Glomerular endothelial cell (primary cell): ENCODE data around the gene GRM1. TPM values are rescaled to one million over a fixed set of nuclear protein-coding genes. Genes with fewer than 3 reads are reported as not detected.

ENCODE experiments used
- DNase-seq: peaks from one replicate; pipeline ENCODE4 v3.0.0-alpha.2; 2011; ENCODE audit warnings: low read depth, low spot score; ENCODE audit errors: extremely low read depth
- total RNA-seq: library from RNA; depleted of rRNA; stranded (reverse); fragments of >200 nt; gene quantifications from 2 replicates; pipeline ENCODE4 v1.2.3, GENCODE V29; 2015

Gene GRM1
- total RNA-seq, 1 donor from 2014 or later: 0.06 TPM

DNA sequence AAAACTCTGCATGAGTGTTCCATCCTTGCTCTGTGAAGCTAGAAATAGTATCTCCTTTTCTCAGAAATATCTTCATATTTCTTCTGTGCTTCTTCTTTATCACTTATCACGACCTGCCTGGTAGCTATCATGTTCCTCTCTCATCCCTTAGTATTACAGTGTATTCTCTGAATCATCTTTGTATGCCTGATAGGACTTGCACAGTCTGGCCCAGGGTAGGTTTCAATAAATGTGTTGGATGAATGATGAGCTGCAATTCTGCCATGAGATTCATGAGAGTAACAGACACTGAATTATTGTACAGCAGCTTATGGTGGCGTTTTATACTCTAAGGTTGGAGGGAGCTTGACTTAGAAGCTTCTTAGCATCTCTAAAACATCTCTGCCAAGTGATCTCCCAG is 66.6 kb downstream of the GRM1 start:
- no peak for DNase-seq

DNA sequence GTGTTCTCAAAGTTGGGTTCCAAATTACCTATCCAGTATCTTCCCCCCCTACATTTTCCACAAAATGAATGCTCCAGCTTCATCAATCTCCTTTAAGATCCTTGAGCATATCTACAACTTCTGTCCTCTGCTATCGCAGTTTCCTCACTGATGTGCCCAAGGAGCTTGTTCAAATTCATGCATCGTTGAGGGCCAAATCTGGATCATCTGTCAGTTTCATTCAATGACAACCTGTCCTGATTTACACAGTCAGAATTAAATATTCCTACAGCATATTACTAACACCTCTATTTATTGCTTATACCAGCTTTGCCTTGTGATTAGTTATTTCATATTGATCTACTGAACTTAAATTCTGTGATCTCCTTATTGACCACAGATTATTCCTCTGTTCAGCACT is 68.7 kb downstream of the GRM1 start:
- no peak for DNase-seq

DNA sequence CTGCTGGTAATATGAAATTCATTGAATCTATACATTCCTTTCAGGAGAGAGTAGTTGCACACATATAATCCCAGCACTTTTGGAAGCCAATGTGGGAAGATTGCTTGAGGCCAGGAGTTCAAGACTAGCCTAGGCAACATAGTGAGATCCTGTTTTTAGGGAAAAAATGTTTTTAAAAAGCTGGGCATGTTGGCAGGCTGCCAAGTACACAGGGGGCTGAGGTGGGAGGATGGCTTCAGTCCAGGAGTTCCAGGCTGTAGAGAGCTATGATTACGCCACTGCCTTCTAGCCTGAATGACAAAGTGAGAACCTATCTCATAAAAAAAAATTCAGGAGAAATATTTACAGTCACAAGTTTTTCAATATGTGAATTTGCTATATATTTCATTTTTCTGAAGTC is 71.9 kb downstream of the GRM1 start:
- DNase-seq: no peak

DNA sequence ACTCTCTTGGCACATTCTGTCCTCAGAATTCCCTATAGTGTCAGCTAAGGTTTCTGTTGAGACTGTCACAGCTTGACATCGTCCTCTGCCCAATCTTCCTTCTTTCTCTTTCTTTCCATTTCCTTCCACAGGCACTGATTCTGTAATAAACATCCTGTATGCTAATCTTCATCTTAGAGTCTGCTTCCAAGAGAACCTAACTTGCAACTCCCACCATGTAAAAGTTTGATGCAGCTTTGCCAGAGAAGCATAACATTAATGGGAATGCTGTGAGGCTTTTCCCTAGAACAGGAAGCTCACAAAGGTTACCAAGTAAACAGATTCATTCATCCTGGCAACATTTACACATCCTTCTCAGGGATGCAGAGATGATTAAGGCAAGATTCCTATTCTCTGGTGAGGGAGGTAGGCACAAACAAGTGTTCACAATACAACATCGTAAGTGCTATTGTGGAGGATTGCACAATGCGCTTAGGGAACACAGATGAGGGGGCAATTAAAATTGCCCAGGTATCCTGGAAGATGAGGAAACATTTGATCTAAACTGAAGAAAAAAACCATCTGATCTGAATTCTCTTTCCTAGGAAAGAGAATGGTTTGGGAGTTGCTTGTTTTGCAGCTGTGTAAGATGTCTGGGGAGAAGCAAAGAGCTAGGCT is 74.7 kb downstream of the GRM1 start:
- DNase-seq: no peak

DNA sequence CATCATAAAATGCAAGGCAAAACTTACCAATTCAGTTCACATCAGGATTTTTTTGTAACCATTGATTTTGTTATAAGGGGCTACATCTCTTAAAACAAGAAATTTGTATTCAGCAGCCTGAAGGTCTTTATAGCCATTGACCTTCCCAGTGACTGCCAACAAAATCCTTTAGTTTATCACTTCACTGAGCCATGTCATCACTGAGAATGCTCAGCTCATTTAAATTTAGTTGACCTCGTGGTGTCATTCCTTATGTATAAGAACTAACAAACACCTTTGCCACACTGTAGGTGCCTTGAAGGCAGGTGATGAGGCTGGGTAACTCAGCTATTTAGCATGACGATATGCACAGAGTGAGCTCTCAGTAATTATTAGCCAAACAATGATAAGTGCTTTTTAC is 77.7 kb downstream of the GRM1 start:
- DNase-seq: no peak

DNA sequence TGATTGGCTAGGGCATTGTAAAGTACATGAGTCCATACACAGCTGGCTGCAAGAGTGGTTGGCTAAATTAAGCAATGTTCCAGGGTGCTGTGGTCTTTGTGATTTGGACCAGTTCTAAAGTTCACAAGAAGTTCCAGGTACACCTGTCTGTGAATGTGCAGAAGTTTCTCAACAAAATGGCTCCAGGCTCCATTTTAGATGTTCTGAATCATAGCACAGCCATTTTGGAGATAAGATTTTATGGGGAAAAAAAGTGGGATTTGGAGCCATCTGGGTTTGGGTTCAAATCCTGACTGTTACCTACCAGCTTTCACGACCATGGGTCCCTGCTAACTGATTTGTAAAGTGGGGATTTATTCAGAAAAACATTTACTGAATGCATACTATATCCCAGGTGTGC is 82.1 kb downstream of the GRM1 start:
- DNase-seq: no peak

DNA sequence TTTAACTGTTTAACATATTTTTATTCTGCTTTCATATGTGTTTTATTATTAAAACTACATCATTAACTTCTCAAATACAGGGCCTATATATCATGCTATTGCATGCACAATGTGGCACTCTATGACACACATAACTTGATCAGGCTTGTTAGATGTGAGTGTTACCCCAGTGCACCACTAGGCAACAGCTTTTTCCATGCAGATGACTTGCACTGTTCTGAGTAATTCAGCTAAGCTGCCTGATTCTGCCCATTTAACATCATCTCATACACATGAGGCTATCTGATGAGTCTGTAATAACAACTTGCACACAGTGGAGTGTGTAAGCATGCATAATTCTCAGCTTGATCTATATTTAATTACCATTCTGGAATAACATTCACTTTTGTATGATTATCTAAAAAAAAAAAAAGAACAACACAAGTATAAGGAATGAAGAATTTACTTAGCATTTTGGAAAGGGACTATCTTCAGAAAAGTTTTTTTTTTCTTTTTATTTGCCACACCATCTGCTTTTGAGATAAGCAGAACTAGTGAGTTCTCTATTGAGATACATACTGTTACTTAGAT is 83.1 kb downstream of the GRM1 start:
- DNase-seq: no peak

DNA sequence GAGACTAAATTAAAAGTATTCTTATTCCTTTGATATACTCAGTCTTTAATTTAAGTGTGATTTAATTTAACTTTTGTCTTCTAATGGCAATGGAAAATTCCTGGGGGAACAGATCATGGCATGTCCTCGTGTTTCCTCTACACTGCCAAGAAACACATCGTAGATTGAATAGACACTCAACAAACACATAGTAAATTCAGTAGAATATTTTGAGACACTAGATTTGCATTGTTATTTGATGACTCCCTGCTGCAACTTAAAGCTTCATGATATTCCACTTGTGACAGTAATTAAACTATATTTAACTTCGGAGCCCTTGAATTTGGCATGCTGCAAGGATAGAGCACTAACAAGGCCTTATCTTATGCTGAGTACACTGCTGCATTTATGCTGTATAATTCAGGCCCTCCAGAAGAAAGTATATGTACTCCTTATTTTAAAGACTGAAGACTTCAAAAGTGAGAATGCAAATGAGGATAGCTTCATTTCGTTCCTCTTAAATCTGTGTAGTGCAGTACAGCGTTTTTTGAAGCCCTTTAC is 84.3 kb downstream of the GRM1 start:
- DNase-seq: no peak

DNA sequence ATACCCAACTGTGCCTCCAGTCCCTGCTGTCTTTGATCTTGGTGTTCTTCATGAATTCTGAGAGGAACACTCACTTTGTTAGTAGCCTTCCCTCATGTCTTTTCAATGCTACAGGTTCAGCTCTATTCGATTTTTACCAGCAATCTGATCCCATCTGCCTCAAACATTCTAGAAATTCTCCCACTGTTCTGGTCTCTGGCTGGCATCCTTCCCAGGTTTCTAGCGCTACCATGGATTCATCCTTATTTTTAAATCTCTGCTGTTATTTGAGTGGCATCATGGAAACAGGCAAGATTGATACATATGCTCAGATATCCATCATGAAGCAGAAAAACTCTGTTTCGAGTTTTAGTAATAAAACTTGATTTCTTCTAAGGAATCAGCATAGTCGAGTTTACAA is 94.8 kb downstream of the GRM1 start:
- no peak for DNase-seq

DNA sequence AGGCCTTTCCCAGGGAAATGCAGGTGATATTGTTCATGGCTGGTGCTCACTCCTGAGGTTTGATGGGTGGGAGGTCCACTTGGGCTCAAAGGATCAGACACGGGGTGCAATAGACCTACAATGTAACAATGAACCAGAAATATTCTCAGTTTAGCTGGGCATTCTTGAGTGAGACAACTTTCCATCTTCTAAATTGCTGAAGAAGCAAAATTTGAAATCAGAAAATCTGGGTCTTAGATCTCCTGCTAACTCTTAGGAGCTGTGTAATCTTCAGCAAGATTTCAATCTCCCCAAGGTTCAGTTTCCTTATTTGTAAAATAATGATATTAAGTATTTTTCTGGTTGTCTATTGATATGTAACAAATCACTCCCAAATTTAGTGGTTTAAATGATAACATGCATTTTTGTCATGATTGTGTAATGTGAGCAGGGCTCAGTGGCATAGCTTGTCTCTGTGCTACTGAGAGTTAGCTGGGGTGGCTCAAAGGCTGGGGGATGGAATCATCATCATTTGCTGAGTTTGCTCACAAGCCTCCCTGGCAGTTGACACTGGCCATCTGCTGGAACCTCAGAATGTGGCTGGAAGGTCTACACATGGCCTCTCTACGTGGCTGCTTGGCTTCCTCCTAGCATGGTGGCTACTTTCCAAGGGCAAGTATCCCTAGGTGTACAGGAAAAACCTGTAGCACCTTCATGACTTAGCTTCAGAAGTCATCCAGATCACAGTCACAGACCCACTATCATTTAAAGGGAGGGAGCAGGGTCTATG is 98.8 kb downstream of the GRM1 start:
- DNase-seq: no peak

DNA sequence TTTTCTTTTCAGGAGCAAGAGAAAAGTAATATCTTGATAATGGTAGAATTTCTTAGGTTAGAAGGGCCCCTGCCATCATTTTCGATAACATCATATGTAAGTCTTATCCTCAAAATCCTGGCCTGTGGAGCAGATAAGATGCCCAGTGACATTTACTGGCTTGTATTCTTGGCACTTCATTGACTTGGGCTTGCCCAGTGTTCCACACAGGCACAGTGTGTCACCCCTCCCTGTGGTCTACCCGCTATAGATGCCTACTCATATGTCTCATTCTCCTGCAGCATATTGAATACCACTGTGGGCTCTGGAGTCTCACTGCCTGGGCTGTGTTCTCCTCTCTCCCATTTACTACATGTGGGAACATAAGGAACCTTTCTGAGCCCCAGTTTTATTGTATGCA is 105.0 kb downstream of the GRM1 start:
- DNase-seq: no peak

DNA sequence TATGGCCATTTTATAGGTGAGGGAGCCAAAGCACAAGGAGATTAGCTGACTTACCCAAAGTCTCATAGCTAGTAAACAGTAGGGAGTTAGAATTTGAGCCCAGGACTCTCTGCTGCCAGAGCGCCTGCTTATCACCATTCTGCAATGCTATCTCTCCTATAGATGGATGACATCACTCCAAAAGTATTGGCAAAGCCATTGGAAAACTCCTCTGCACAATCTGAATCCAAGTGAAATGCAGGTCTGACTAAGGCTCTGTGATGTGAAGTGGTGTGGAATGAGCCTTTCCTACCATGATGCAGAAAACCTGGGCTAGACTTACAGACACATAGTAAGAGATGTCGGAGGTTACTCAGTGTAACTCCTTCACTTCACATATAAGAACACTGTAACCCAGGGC is 106.3 kb downstream of the GRM1 start:
- no peak for DNase-seq

DNA sequence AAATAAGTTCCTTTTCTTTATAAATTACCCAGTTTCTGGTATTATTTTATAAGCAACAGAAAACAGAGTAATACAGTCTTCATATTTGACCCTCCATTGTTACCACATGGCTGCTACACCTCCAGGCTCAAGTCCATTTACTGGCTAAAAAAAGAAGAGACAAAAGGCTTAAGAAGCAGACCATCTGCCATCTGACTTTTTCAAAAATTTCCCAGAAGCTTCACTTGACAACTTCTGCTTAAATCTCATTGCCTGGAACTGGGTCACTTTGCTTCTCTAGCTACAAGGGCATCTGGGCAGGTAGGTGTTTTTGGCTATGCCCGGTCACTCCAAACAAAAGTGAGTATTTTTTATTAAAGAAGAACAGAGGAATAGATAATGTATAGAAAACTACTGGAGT is 118.0 kb downstream of the GRM1 start:
- no peak for DNase-seq

DNA sequence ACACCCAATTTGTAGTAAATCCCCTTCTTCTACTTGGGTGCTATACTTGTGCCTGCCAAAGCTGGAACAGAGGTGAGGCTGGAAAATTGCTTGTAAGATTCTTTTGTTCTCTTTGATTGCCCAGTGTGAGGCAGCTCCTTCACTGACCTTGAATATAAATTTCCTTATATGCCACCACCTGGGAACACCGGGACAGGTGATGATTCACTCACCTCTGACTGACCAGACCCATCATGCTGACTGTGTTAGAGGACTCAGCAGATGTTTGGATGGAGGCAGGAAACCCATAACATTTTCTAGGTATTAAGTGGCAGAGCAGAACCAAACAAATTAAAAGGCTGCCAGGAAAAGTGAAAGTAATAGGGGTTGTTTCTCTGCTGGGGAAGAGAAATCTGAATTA is 120.9 kb downstream of the GRM1 start:
- DNase-seq: no peak

DNA sequence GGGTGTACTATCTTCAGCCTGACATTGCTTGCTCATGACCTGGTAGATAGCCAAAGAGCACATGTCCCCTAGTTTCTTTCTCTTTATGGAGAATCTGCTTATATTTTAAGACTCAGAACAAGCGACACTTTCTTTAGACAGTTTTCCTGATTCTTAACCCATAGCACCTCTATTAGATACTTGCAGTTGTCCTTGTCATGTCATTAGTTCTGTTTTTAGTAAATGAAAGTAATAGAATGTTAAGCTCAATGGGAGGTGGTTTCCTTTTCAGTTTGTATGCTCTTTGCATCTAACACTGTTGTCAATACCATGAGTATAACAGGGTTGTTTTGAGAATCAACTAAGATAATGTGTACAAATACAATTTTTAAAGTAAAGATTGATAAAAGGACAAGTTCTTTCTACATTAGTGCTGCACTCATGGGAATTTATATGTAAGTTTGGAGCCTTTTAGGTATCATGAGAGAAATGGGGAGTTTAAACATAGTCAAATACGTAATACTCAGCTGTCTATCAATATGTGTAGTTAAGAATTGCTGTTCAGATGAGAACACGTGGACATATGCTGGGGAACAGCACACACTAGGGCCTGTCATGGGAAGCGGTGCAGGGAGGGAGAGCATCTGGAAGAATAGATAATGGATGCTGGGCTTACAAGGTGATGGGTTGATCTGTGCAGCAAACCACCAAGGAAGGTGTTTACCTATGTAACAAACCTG is 124.3 kb downstream of the GRM1 start:
- no peak for DNase-seq

DNA sequence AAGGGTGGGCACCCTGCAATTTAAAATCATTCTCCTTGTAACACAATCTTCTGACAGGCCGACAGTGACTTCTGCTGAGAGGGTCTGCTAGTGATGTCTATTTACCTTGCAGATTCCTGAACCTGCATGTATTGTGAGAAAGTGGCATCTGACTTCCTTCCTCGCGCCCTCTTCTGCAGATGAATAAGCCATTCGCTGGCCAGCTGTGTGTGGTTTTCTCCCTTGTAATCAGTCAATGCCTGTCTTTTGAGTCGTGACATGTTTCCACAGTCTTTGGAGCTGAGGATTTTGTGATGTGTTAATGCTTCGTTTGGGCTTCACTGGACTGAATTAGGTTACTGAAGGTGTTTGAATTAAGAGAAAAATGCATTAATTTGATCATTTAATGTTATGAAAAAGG is 125.3 kb downstream of the GRM1 start:
- no peak for DNase-seq

DNA sequence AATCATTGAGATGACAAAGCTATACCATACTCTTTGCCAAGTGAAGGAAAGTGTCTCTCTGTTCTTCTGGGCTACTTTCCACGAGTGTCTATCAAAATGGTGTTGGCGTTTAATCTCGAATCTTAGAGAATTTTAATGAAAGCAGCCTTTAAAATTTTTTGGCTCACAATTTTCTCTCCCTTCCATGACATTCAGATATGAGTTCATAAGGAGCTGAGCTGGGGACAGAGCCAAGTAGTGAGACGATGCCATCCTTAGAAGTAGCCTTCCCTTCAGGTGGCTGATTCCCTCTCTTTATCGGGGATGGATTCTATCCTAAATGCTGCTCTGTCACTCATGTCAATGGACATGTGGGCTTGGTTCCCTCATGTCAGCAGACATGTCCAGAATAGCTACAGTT is 132.8 kb downstream of the GRM1 start:
- no peak for DNase-seq

DNA sequence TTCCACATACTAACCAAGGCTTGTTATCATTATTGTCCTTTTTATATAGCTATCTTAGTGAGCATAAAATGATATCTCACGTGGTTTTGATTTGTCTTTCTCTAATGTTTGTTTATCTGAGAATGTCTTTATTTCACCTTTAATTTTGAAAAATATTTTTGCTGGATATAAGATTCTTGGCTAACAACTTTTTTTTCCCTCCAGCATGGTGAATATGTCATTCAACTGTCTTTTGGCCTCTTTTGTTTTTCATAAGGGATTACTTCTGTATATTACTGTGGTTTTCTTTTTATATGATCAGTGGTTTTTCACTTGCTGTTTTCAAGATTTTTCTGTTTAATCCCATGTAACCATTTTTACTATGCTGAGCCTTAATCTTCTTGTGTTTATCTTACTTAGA is 141.0 kb downstream of the GRM1 start:
- DNase-seq: no peak

DNA sequence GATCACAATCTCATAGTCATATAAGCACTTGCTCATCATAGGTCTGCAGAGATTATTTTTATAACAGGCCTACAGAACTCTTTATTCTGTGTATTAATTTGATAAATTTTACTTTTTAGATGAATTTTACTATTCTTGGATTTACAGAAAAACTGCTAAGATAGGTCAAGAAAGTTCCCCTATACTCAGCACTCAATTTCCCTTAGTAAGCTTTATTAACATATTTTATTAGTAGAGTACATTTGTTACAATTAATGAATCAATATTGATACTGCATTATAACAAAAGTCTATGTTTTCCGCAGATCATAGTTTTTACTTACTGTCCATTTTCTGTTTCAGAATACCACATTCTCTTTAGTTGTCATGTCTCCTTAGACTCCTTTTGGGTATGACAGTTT is 148.9 kb downstream of the GRM1 start:
- DNase-seq: no peak

DNA sequence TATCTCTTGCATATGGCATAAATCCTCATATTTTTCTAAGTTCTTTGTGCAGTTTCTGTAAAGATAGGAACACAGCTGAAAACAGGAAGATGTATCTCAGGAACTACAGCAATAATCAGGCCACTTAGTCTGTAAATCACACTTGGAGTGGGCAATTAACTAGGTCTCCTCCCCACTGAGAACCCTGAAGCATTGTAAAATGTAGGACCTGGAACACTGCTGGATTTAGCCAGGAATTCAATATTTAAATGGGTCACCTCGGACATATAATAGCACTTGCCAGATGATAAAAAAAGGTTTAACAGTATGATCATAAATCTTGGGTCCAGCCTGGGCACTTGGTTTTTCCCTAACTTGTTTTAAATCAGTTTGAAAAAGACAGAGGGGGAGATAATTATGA is 155.0 kb downstream of the GRM1 start:
- DNase-seq: no peak

DNA sequence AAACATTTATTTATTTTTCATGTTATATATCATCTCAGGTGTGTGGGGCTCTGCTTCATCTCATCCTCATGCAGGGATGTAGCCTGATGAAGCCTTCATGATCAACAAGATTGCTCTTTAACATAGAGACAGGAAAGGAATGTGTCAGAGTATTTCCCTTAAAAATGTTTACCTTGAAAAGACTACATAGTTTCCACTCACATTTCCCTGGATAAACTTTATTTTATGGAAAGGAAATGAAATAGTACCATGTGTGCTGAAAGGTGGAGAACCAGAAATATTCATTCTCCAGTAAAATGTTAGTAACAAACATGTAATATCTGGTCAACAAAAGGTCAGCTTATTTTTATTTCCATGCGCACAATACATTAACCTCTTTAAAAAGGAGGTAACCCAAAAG is 155.8 kb downstream of the GRM1 start:
- DNase-seq: no peak
